GM04504 (cell line): ENCODE data around the gene KHDC4.
A peak's percentile ranks its signal among the peaks of the same experiment; 100 is the strongest.

Experiments
- DNase-seq: peaks from one replicate; pipeline ENCODE4 v3.0.0-alpha.2; 2012; ENCODE audit warnings: low read depth

The KHDC4 gene

DNA sequence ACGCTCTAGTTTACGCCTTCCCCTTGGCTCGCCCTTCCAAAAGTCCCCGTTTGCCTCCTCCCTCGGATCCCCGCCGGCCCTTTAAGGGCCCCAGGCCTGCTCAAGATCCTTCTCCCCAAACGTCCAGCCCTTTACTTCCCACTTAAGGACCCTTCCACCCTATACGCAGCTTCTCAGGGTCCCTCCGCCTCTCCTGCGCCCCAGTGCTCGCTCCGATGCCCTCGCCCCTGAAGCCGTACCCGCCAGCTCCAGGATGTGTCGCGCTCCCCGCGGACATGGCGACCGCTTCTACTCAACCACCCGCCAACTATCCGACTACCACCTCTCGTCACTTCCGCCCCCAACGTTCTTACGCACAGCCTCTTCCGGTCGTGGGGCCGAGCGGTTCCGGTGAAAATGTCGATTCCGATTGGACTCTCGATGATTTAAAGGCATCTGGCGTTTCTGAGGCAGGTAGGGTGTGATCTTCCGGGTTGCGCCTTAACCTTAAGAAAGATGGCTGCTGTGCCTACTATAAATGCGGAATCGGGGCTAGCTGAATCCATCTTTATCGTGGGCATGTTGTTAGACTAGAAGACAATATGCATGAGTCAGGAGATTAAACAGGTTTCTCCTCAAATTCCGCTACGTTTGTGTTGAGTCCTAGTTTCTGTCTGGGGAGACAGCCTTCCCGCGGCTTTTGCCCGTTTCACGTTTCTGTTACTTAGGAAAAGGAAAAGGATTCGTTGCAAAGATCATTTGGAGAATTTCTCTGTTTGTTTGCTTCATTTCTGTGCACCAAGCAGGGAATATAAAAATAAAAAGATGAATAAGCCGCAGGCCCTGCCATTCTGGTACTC, at the start of gene KHDC4:
Gene KHDC4, minus strand, starts transcription at position 317 of the 839 bp plus-strand sequence. Its CDS starts 40 bp downstream, at position 277.
- peak; percentile 98 for DNase-seq

DNA sequence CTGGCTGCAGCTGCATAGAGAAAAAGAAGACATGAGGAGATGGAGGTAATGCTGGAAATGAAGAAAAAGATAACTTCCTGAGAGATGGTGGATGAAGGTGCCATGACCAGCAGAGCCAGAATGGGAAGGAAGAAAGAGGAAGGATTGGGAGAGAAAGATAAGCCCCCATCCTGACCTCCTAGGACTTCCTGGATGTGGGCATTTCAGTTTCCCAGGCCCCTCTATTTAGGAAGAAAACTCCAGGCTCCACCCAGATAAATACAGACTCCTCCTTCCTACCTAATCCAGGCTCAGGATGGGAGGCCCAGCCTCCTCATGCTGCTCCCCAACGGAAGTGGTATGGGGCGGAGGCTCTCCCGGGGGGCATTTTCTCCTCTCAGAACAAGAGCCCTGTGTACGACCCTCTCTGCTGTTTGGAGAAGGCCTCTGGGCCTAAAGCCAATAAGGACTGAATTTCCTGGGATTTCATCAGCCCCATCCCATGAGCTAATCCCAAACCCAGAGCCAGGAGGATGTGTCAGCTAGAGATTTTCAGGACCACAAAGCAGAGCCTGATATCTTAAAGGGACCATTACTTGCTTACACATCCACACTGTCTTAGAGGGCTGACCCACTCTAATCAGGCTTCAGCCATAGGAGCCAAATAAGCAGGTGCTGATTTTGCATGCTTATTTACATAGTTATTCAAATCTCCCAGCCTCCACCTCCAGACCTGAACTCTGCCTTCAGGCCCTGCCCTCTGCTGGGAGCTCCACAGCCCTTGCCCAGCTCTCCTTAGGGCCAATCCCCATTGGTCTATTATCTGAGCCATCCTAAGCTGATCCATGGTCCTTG, 49.2 kb upstream of the KHDC4 start:
- DNase-seq = peak; percentile 99

DNA sequence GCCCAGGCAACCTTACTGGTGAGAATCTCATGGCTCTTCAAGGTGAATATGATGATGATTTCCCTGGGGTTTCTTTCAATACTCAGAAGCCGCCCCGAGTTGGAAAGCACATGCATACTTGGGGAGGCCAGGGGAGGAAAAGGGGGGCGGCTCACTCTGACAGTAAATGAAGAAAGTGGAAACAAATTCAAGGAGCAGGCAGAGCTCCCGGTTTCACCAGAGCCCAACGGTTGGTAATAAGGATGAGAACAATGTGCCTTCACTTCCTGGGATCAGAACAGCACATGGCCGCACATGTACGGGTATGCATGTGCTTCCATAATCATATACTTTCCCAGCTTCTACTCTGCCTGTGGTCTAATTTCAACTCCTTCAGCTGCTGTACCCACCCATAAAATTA, 47.9 kb upstream of the KHDC4 start:
- DNase-seq = no peak

DNA sequence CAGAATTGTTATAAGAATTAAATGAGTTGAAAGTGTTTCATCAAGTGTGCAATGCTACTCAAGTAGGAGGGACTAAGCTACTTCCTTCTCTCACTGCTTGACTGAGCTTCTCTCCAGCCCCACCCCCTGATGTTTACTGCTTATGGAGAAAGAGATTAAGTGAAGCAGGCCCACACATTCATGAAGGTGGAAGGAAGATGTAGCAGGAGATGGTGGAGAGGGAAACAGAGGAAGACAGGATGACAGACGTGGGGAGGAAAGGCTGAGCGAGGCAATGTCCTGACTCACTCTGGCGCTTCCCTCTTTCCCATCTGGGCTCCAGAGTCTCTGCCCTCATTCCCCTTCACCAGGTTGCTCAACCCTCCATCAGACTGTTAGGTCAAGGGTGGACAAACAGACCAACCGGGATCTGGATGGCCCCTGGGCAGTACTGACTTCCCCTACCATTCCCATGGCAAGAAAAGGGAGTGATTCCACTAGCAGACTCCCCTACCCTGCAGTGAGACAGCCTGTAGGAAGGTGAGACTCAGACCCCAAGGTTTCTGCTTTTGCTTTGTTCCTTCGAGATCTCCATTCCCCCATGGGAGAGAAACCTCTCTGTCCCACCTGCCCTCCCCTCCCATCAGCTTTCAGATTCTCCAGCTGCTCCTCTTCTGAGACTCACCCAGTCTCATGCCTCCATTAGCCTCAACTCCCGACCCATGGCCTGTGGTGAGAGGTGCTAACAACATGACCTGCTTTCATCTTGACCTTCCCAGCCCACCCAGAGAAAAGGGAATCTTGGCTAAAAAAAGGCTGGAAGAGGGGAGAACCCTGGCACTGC, 47.3 kb upstream of the KHDC4 start:
- DNase-seq = peak; percentile 89

DNA sequence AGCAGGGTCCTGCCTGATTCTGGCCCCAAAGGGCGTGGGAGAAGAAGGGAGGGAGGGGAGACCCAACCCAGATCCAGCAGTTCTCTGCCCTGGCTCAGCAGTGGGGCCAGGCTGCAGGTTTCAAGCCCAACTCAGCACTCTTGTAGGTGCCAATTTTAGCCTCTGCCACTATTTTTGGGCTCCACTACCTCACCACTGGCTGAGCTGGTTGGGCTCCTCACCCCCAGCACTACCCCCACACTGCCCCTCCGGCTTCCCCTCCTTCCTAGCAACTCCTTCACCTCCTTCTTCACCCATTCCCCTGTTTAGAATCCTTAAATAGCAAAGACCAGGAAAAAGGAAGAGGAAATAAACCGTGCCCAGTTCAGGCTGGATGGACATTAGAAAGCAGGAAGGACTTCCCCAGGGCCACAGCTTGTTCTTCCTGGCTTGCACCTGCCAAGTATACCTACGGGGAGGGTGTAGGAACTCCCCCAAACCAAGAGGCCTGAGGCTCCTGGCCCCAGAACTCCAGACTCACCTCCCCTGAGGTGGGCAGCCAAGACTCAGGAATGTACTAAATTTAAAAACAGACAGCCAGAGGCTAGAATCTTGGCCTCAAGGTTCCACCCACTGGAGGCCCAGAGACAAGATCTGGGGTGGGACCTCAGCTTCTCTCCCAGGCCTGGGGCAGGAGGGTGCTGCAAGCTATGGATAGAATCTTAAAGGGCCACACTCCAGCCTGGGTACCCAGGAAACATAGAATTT, 45.6 kb upstream of the KHDC4 start:
- DNase-seq = no peak

DNA sequence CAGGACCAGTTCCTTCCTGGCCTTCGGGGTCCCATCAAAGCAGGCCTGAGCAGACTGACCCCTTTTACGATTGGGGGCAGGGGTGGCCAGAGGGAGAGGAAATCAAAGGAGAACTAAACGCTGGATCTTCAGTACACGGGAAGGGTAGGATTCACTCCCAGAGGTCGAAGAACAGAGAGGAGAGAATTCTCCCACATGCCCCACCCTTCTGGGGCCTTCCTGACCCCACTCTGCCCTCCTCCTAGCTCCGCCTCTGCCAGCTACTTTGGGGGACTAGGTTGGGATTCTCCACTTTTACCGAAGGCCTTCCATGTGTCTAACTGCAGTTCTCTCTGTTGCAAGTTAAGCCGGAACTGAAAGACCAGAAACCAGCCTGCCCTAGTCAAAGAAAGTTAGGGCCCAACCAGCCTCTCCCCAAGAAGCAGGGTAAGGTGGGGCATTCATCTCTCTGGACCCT, 44.8 kb upstream of the KHDC4 start:
- DNase-seq = no peak

DNA sequence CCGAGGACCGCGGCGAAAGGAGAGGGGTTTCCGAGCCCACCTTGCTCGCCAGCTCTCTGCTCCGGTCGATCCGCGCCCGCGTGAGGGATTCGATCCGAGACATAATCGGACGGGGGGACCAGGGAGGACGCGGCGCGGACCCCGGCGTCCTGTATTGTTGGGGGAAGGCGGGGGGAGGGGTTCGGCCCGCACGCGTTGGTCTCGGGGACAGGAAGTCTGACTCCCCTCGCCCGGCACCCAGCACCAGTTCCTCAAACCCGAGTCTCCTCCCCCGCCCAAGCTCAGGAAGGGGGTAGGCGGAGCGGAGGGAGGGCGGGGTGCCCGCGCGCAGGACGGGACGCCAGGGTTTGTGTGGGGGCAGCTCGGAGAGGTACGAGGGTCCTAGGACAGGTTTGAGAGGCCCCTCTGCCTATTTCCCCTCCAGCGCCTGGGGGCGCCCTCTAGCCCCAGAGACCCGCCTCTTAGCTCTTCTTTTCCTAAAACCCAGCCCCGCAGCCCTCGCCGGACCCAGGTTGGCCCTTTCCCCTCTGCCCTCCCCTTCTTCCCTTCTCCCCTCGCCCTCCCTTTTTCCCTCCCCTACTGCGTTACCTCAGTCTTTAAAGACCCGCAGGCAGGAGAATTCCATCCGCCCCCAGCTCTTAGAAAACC, 44.2 kb upstream of the KHDC4 start, which contains the start of gene ARHGEF2:
Gene ARHGEF2, minus strand, starts transcription at position 223 of the 648 bp plus-strand sequence. Its CDS starts 120 bp downstream, at position 103.
- no peak for DNase-seq

DNA sequence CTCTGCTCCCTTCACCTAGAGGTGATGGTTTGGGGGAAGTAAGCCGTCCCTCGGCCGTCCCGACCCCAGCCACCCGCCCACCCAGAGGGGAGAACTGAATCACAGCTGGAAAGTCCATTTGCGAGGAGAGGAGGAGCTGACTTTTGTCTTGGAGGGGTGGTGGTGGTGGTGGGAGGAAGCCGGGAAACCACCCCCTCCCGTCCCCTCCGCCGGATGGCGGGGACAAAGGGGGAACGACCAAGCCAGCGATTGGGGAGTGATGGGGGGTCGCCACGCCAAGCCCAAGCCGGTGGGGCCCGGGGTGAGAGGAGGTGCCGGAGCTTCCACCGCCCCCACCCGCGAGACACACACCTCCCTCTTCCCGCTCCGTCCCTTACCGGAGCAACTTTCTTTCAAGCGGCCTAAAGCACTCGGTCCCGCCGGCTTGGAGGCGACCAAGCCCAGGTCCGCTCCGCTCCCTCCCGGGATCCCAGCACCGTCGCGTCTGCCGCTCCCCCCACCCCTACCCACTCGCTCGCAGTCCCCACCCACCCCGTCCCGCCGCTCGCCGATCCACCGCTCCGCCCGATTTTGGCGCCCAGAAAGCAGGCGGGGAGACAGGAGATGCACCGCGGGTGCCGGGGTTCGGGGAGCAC, 43.6 kb upstream of the KHDC4 start:
- no peak for DNase-seq

DNA sequence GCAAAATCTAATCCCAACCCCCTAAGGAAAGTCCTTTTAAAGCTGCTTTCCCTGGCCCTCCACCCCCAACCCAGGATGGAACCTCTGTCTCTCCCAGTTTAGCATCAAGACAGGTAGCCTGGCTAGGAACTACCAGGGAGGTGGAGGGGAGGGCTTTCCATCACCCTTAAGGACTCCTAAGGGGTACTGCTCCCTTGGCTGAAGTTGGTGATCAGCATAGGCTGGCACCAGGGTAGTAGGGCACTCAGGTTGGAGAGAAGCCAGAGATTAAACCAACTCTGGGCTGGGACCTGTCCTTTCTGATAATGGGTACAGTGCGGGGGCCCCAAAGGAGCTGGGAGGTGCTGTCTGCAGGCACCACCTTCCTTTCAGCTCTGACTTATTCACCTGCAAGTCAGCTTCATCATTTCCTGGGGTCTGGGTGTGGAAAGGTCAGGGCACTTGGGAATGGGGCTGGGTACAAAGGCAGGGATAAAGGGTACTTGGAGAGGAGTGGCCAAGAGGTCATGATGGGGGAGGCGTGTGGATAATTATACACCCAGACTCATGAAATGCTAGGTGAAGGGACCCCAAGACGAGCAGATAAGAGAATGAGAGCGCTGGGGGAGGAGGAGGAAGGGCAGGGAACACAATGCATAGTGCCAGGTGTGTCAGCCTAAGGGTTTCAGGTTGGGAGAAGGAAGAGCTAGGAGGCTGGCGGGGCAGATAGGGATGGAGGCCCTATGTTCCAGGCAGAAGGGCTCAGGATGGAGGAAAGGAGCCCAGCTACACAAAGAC, 42.9 kb upstream of the KHDC4 start:
- no peak for DNase-seq

DNA sequence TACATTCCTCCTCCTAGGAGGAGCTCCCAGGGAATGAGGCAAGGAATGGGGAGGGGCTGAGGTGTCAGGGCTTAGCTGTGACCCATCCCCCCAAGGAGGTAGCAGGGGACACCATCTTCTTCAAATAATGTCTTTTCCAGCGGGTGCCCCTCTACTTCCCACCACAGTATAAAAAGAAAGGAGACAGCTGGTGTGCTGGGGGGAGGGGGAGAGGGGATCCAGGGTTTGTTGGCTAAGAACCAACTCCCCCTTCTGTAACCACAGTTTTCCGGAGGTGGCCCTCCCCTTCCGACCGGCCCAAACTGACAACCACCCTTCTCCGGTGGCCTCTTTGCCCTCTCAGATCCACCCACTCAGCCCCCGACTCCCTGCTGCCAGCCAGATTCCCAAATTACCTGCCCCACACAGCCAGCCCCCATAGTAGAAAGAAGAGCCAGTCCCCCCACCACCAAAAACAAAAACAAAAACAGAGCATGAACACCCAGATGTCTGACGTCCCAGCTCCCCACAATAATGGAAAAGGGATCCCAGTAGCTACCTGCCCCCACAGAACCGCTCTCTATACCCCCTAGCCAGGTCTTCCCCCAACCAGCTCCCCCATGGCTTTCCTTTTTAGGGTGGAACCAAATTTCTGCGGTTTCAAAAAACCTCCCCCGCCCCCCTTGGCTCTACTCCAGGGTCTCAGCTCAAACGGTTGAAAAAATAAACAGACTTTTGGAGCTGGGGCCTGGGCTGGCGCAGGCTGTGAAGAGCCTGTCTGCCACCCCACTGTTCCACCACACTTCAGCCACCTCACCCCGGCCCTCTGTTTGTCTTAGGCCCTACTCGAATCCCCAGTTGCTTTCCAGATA, 42.1 kb upstream of the KHDC4 start:
- DNase-seq = no peak

DNA sequence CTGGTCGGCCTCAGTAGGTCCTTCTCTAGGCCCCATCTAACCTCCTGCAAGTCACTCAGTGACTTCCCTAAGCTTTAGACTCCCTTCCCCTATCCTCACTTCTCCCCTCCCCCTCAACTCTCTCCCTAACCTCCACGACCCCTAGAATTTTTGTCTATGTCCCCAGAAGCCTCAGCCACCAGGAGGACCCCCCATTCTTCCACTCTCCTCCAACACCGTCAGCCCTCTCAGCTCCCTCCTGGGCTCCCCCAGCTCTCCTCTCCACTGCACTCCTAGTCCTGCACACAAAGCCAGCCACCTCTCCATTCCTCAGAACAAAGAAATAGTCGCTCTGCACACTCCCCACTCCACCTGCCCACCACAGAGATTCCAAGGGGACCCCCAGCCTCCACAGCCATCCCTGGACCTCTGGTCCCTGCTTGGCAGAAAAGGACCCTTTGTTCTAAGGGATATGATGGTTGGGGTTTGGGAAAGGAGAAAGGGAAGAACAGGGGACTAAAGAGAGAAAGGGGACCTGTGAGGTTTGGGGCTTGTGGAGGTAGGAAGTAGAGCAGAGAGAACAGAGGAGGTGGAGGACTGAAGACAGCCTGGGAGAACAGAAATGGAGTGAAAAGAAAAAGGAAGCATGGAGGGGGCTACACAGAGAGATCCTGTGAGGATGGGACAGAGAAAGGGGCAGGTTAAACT, 41.3 kb upstream of the KHDC4 start:
- no peak for DNase-seq

DNA sequence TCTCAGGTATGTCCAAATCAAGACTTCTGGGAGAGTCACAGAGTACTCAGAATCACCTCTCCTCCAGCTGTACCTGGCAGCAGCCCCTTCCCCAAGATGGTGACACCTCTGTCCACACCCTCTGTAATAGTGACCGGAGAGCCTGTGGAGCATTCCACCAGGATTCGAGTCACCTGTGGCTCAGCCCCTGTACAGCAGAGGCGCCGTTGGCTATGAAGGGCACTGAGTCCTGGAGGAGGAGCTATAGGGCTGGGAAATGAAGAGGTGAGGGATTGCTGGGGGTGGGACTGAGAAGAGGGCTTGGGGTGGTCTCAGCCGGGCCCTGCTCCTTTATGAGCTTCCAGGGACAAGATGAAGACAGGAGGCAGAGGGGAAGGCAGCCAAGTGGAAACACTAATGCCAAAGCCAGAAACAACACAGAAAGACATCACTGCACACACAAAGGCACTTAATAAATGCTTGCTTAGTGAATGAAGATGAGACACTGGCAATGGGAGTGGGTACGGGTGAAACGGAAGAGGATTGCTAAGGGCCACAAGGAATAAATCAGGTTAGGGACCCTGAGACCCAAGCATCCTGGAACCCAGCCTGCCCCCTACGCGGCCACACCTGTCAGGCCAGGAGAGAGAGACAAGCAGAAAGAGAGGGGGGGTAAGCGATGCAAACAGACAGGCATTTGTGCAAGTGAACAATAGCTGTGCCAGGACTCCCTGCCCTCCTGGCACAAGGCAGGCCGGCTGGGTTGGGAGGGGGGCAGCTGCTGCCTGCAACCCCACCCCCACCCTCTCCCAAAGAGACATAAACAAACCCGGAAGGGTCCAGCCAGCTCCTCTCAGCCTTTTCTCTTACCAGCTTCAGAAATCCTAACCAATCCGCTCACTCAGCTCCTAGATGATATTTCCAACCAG, 40.2 kb upstream of the KHDC4 start:
- no peak for DNase-seq

DNA sequence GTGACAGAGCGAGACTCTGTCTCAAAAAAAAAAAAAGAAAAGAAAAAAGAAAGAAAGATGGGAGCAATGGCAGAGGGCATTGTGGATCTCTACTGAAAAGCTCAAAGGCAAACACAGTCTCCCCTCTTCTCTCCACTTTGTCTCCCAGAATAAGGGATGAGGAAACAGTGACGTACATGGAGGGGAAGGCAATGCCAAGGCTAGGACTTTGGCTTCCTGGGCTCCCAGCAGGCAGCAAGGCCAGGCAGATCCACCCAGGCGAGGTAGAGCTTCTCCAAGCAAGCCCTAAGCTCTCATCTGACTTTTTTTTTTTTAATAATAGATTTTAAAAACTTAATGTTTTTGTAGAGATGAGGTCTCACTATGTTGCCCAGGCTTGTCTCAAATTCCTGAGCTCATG, 39.5 kb upstream of the KHDC4 start:
- DNase-seq = no peak

DNA sequence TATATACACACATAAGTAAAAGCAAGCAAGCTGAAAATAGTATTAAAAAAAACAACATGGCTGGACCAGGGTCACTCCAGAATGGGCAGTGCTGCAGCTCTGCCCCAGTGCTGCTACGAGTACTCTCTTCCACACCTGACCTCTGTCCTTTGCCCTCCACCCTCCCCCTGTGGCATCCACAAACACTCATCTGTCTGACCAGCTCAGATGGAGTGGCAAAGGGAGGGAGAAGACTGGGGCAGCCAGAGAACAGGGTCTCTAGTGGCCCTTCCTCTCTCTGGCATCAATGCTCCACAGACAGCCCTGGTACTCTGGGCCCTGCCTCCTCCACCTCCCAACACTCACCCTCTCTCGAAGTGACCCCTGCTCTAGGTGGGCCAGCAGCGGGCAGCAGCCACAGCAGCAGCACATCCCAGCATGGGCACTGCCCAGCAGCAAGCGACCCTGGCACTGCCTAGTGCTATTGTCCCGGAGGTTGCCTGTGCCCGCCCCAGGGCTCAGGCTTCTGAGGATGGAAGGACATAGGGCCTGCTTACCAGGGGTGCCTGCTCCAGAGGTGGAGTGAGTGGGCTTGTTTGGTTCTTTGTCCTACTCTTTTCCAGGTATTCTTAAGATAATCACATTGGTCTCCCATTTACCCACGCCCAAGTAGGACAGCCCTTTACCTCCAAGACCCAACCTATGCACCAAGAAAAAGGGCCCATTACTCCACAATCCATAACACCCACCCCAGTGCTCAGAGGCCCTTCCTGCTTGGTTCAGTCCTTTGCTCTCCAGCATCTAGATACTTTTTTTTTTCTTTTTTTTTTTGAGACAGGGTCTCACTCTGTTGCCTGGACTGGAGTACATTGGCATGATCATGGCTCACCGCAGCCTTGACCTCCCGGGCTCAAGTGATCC, 37.9 kb upstream of the KHDC4 start:
- no peak for DNase-seq

DNA sequence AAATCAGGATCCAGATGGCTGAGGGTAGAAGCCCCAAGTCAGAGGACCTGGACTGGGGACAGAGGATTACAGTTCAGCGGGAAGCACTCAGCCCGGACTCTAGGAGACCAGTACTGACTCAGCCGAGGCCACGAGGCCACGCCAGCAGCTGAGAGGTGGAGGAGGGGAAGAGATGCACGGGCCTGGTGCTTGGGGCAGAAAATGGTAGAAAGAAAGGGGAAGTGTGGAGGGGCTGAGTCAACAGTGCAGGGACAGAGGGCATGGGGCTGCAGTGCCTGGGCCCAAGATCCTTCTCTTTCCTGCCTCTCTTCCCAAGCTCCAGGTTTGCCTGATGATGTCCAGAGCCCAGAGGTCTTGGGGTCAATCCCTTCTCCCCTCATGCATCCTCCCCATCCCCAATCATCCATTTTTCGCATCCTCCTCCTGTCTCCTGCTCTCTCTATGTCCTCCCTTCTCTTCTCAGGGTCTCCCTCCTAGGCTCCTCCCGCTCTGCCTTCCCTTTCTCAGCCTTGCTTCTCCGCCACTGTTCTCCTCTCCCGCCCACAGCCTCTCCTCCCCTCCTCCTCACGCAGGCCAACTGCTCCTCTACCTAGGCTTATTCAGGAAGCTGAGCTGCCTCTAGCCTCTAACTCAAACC, 36.4 kb upstream of the KHDC4 start:
- no peak for DNase-seq
